Gastrocnemius medialis (tissue), 4 donors: Measurements from ENCODE around the gene CIT. TPM values are rescaled to one million over a fixed set of nuclear protein-coding genes. Genes with fewer than 3 reads are reported as not detected.

Experiments
- ATAC-seq, 2 donors: fragments of 150-250 bp; one replicate each; pipeline ENCODE4 v1.9.1; 2016
- DNase-seq, 2 donors: peaks; one replicate each; pipeline ENCODE4 v3.0.0-alpha.2; 2019
- H3K27ac ChIP-seq, 4 donors: fragments of 200-600 bp; sonication (generic); 1 replicate in 1 of 4; 2 replicates in 3 of 4; pipeline ENCODE4 v1.5.1; 2016 to 2018; ENCODE audit warnings: mild to moderate bottlenecking in 2 of 4, moderate library complexity in 1 of 4
- H3K27me3 ChIP-seq, 3 donors: fragments of 200-600 bp; sonication (generic) in 2 of 3; 1 replicate in 1 of 3; 2 replicates in 2 of 3; pipeline versions ENCODE4 v1.5.1 to v1.6.0; 2016 to 2019; ENCODE audit warnings: mild to moderate bottlenecking in 1 of 3, moderate library complexity in 1 of 3
- H3K36me3 ChIP-seq, 2 donors: fragments of 200-600 bp; sonication (generic) in 1 of 2; one replicate each; pipeline ENCODE4 v1.5.1; 2017 to 2018
- H3K4me1 ChIP-seq, 2 donors: fragments of 200-600 bp; sonication (generic) in 1 of 2; one replicate each; pipeline ENCODE4 v1.5.1; 2016 to 2017; ENCODE audit warnings: mild to moderate bottlenecking in 2 of 2
- H3K4me3 ChIP-seq, 4 donors: fragments of 200-600 bp; sonication (generic) in 3 of 4; 1 replicate in 1 of 4; 2 replicates in 3 of 4; pipeline ENCODE4 v1.5.1; 2016 to 2019; ENCODE audit warnings: mild to moderate bottlenecking in 2 of 4
- H3K9me3 ChIP-seq, 3 donors: fragments of 200-600 bp; sonication (generic) in 2 of 3; 1 replicate in 1 of 3; 2 replicates in 2 of 3; pipeline ENCODE4 v1.5.1; 2016 to 2019
- POLR2A ChIP-seq, 2 donors: fragments of 450-650 bp; IDR thresholded peaks; one replicate each; pipeline ENCODE4 v1.6.1; 2017; ENCODE audit warnings: antibody characterized with exemption in 2 of 2, mild to moderate bottlenecking in 2 of 2, moderate library complexity in 2 of 2
- in situ Hi-C, 4 donors: fragments of 200-750 bp; cut with MboI; loops; one replicate each; pipeline versions ENCODE4 v1.15.0 to v1.8.0; 2017; ENCODE audit warnings: low sequenced_read_pairs in 4 of 4
- intact Hi-C: fragments of 100-400 bp; cut with DNase I; formaldehyde crosslinking; loops from one replicate; pipeline ENCODE4 v1.15.1; 2023; ENCODE audit warnings: low total_unique reads
- total RNA-seq, 4 donors: library from RNA; depleted of rRNA; stranded (reverse); fragments of >200 nt; gene quantifications; one replicate each; pipeline versions ENCODE4 v1.1.0 to v1.2.3, GENCODE V29; 2016
- TF ChIP-seq, protein P1 (sequence below), 5 experiments: fragments of 450-650 bp in 3 of 5; fragments of 200-600 bp in 2 of 5; sonication (generic) in 2 of 5; IDR thresholded peaks in 4 of 5; conservative IDR thresholded peaks in 1 of 5; 1 replicate in 4 of 5; 2 replicates in 1 of 5; pipeline ENCODE4 v1.5.1; 2016 to 2019; ENCODE audit warnings: antibody characterized with exemption in 5 of 5, mild to moderate bottlenecking in 3 of 5, moderate library complexity in 3 of 5

CIT gene
- total RNA-seq, 4 donors from 2014 or later = 0.05 to 4.0 (median 1.5) TPM

DNA sequence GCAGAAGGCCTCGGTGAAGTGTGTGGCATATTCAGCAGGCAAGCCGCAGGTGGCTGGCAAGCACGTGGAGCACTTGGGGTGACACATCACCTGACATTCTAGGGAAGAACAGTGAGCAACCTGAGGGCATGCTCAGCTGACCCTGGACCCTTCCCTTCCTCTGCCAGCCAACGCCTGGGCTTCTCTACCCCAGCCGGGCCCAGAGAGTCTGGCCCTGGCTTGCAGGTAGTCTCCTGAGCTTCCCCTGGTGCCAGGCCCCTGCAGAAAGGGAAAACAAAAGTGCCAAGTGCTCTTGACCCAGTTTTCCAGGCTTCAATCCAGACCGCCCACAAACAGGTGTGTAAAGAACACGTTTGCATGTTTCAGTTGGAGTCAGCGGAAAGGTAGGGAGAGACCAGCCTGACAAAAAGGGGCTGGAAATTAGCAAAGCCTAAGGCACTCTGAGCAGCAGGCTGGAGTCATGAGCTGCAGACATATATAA lies 163.5 kb downstream of the CIT start:
- Histone ChIP-seq H3K36me3 (no peaks in the 10 kb centered on the region), H3K4me1 (peaks cover 31 to 38% of the 10 kb centered on the region in 2 donors), H3K27me3 (no peaks in the 10 kb centered on the region), H3K4me3 (no peak overlapping the region), H3K9me3 (no peaks in the 10 kb centered on the region), H3K27ac (peak overlapping the region in 1 of 4 donors; percentile 31)
- TF ChIP-seq, protein P1, sequence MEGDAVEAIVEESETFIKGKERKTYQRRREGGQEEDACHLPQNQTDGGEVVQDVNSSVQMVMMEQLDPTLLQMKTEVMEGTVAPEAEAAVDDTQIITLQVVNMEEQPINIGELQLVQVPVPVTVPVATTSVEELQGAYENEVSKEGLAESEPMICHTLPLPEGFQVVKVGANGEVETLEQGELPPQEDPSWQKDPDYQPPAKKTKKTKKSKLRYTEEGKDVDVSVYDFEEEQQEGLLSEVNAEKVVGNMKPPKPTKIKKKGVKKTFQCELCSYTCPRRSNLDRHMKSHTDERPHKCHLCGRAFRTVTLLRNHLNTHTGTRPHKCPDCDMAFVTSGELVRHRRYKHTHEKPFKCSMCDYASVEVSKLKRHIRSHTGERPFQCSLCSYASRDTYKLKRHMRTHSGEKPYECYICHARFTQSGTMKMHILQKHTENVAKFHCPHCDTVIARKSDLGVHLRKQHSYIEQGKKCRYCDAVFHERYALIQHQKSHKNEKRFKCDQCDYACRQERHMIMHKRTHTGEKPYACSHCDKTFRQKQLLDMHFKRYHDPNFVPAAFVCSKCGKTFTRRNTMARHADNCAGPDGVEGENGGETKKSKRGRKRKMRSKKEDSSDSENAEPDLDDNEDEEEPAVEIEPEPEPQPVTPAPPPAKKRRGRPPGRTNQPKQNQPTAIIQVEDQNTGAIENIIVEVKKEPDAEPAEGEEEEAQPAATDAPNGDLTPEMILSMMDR (IDR thresholded peaks at IDR 0.05 in 4 of 5, conservative IDR thresholded peaks at IDR 0.05 in 1 of 5) = no peak
- TF ChIP-seq POLR2A (IDR thresholded peaks at IDR 0.05) = no peak
- intact Hi-C loops (no loop called here), in situ Hi-C loops (no loop called here)
- ATAC-seq (peak in 1 of 2 donors; percentile 4), DNase-seq (no peak)

DNA sequence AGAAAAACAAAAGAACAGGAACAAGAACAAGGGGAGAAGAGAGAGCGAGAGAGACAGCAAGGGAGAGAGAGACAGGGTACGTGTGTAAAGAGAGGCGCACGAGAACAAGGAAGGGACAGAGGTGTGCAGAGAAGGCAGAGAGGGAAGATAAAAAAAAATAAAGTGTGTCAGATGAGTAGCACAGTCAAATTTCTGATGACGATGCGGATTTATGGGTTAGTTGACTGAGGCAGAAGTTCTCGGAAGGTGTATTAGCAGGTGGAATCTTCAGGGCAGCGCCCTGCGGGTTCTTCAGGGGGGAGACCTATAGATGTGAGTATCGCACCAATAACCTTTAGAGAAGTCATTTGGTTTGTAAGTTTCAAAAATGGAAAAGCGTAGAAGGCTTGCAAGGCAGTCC lies 164.4 kb downstream of the CIT start:
- H3K27ac ChIP-seq = no peak overlapping the region
- DNase-seq = no peak
- H3K9me3 ChIP-seq = no peaks in the 10 kb centered on the region
- H3K36me3 ChIP-seq = no peaks in the 10 kb centered on the region
- ATAC-seq = no peak
- intact Hi-C loops (no loop called here), in situ Hi-C loops (no loop called here)
- H3K4me3 ChIP-seq = no peak overlapping the region
- H3K4me1 ChIP-seq = peaks cover 31 to 38% of the 10 kb centered on the region in 2 donors
- H3K27me3 ChIP-seq = no peaks in the 10 kb centered on the region
- no peak for TF ChIP-seq POLR2A (IDR thresholded peaks at IDR 0.05)
- TF ChIP-seq, protein P1 (IDR thresholded peaks at IDR 0.05 in 4 of 5, conservative IDR thresholded peaks at IDR 0.05 in 1 of 5) = no peak

DNA sequence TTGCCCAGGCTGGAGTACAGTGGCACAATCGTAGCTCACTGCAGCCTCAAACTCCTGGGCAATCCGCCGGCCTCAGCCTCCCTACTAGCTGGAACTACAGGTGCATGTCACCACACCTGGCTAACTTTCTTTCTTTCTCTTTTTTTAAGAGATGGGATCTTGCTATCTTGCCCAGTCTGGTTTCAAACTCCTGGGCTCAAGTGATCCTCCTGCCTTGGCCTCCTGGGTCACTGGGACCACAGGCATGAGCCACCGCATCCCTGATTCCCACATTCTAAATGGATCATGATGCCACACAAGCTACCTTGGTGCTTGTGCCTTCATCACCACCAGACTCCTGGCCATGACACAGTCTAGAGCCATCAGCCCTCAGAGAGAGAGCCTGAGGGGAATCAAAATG lies 165.4 kb downstream of the CIT start:
- TF ChIP-seq, protein P1 (IDR thresholded peaks at IDR 0.05 in 4 of 5, conservative IDR thresholded peaks at IDR 0.05 in 1 of 5) = no peak
- no peaks in the 10 kb centered on the region for H3K27me3 ChIP-seq
- H3K36me3 ChIP-seq = no peaks in the 10 kb centered on the region
- peaks cover 27 to 32% of the 10 kb centered on the region in 2 donors for H3K4me1 ChIP-seq
- DNase-seq (no peak), ATAC-seq (no peak)
- H3K4me3 ChIP-seq = no peak overlapping the region
- H3K9me3 ChIP-seq = no peaks in the 10 kb centered on the region
- intact Hi-C loops = no loop called here
- H3K27ac ChIP-seq = no peak overlapping the region
- in situ Hi-C loops = no loop called here

DNA sequence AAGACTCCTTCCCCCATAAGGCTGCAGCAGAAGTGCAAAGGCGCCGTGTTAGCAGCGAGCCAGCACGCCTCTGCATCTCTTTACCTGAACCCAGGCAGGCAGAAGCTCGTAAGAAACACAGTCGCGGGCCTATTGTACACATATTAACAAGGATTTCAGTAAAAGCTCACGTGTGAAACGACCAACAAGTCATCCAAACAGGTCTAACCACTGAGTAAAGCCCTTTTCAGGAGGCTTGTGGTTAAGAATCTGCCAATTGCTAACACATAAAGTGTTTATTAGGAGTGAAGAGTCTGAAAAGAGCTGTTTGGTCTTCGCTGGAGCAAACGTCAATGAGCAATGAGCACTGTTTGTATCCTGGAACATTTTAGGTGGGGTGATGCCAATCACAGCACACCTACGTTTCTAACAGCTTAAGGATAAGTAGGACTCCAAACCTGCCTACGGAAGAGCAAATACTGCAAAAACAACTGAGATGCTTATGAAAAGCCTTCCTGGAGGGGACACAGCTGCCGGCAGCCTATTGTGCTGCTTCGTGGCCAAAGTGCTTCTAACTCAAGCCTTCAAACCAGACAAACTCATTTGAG lies 166.1 kb downstream of the CIT start:
- no peaks in the 10 kb centered on the region for H3K27me3 ChIP-seq
- H3K36me3 ChIP-seq = no peaks in the 10 kb centered on the region
- ATAC-seq (no peak), DNase-seq (no peak)
- no peak for TF ChIP-seq POLR2A (IDR thresholded peaks at IDR 0.05)
- TF ChIP-seq, protein P1 (IDR thresholded peaks at IDR 0.05 in 4 of 5, conservative IDR thresholded peaks at IDR 0.05 in 1 of 5) = no peak
- H3K4me3 ChIP-seq = no peak overlapping the region
- in situ Hi-C loops (no loop called here), intact Hi-C loops (no loop called here)
- H3K9me3 ChIP-seq = no peaks in the 10 kb centered on the region
- H3K4me1 ChIP-seq = peaks cover 23 to 27% of the 10 kb centered on the region in 2 donors
- no peak overlapping the region for H3K27ac ChIP-seq
